Measurements from ENCODE around the gene DENND1B.
"Not testable (repeated sequence)": the region's sequence is repeated elsewhere in the genome, so short reads cannot be mapped to it uniquely, and the experiment has no call there.

Gene DENND1B

DNA sequence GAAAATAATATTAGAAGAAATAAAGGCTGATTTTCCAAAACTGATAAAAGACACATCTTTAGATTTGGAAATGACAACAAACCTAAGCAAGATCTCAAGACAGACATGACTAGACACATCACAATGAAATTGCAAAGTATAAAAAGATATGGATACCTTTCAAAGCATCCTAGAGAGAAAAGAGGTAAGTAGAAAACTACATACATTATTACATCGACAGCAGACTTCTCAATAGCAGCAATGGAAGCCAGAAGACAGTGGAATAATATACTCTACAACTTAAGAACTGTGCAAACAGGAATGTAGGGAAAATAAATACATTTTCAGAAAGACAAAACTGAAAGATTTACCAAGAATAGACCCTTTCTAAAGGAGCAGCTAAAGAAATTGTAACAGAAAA, 50.2 kb downstream of the DENND1B start:
- Histone ChIP-seq H3K27ac (ENCODE audit: low read length) (no peak overlapping the region), H3K4me1 (ENCODE audit: control insufficient read depth, insufficient read depth, low read length) (no peaks in the 10 kb centered on the region), H3K27me3 (ENCODE audit: control insufficient read depth, insufficient read depth, low read length) (no peaks in the 10 kb centered on the region), H3K9me3 (ENCODE audit: control insufficient read depth, insufficient read depth, low read length) (no peaks in the 10 kb centered on the region; the same call in 1 of the 2 replicates), H3K4me3 (ENCODE audit: low read length) (no peak overlapping the region), H3K36me3 (ENCODE audit: control insufficient read depth, insufficient read depth, low read length) (no peaks in the 10 kb centered on the region)
- WGBS (ENCODE audit: insufficient coverage, insufficient read length): no CpG with 5 or more reads among the region's 1 CpG
- DNase-seq (ENCODE audit: low read depth, low spot score): peak; percentile 4

- Histone ChIP-seq H3K9me3 (ENCODE audit: control insufficient read depth, insufficient read depth, low read length) (no peaks in the 10 kb centered on the region), H3K36me3 (ENCODE audit: control insufficient read depth, insufficient read depth, low read length) (no peaks in the 10 kb centered on the region), H3K4me3 (ENCODE audit: low read length) (no peak overlapping the region), H3K27ac (ENCODE audit: low read length) (no peak overlapping the region), H3K4me1 (ENCODE audit: control insufficient read depth, insufficient read depth, low read length) (no peaks in the 10 kb centered on the region), H3K27me3 (ENCODE audit: control insufficient read depth, insufficient read depth, low read length) (no peaks in the 10 kb centered on the region)
- DNase-seq (ENCODE audit: low read depth, low spot score): no peak
- no CpG with 5 or more reads among the region's 1 CpG for WGBS (ENCODE audit: insufficient coverage, insufficient read length)
Observed at GRCh38 chr1:197715806-197716205, 59.5 kb downstream of the DENND1B start.

DNA sequence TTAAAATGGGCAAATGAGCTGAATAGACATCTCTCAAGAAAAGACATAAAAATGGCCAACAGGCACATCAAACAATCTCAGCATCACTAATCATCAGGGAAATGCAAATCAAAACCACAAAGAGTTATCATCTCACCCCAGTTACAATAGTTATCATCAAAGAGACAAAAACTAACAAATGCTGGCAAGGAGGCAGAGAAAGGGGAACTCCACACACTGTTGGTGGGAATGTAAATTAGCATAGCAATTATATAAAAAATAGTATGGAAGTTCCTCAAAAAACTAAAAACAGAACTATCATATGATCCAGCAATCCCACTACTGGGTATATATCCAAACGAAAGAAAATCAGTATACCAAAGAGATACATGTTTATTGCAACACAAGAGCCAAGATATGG, 68.7 kb downstream of the DENND1B start:
- no peaks in the 10 kb centered on the region for H3K27me3 ChIP-seq (ENCODE audit: control insufficient read depth, insufficient read depth, low read length)
- no CpG with 5 or more reads among the region's 1 CpG for WGBS (ENCODE audit: insufficient coverage, insufficient read length)
- no peak overlapping the region for H3K27ac ChIP-seq (ENCODE audit: low read length)
- no peaks in the 10 kb centered on the region for H3K9me3 ChIP-seq (ENCODE audit: control insufficient read depth, insufficient read depth, low read length)
- H3K4me3 ChIP-seq (ENCODE audit: low read length): no peak overlapping the region
- H3K36me3 ChIP-seq (ENCODE audit: control insufficient read depth, insufficient read depth, low read length): no peaks in the 10 kb centered on the region
- DNase-seq (ENCODE audit: low read depth, low spot score): no peak
- no peaks in the 10 kb centered on the region for H3K4me1 ChIP-seq (ENCODE audit: control insufficient read depth, insufficient read depth, low read length)

- Histone ChIP-seq H3K27ac (ENCODE audit: low read length) (no peak overlapping the region), H3K36me3 (ENCODE audit: control insufficient read depth, insufficient read depth, low read length) (no peaks in the 10 kb centered on the region), H3K9me3 (ENCODE audit: control insufficient read depth, insufficient read depth, low read length) (no peaks in the 10 kb centered on the region), H3K27me3 (ENCODE audit: control insufficient read depth, insufficient read depth, low read length) (no peaks in the 10 kb centered on the region), H3K4me3 (ENCODE audit: low read length) (no peak overlapping the region), H3K4me1 (ENCODE audit: control insufficient read depth, insufficient read depth, low read length) (no peaks in the 10 kb centered on the region)
- DNase-seq (ENCODE audit: low read depth, low spot score): no peak
- no CpG with 5 or more reads among the region's 3 CpGs for whole genome bisulfite sequencing (ENCODE audit: insufficient coverage, insufficient read length)
Observed at GRCh38 chr1:197705941-197706340, 69.3 kb downstream of the DENND1B start.

- not testable (repeated sequence) for H3K4me3 ChIP-seq (ENCODE audit: low read length); H3K27me3 ChIP-seq (ENCODE audit: control insufficient read depth, insufficient read depth, low read length); H3K36me3 ChIP-seq (ENCODE audit: control insufficient read depth, insufficient read depth, low read length); DNase-seq (ENCODE audit: low read depth, low spot score); H3K27ac ChIP-seq (ENCODE audit: low read length); H3K9me3 ChIP-seq (ENCODE audit: control insufficient read depth, insufficient read depth, low read length); H3K4me1 ChIP-seq (ENCODE audit: control insufficient read depth, insufficient read depth, low read length)
- no CpG with 5 or more reads among the region's 4 CpGs for WGBS (ENCODE audit: insufficient coverage, insufficient read length)
Observed at GRCh38 chr1:197700688-197701087, 74.6 kb downstream of the DENND1B start.

- Histone ChIP-seq H3K4me1 (ENCODE audit: control insufficient read depth, insufficient read depth, low read length) (no peaks in the 10 kb centered on the region), H3K4me3 (ENCODE audit: low read length) (no peak overlapping the region), H3K27ac (ENCODE audit: low read length) (no peak overlapping the region), H3K36me3 (ENCODE audit: control insufficient read depth, insufficient read depth, low read length) (no peaks in the 10 kb centered on the region), H3K9me3 (ENCODE audit: control insufficient read depth, insufficient read depth, low read length) (no peaks in the 10 kb centered on the region), H3K27me3 (ENCODE audit: control insufficient read depth, insufficient read depth, low read length) (no peaks in the 10 kb centered on the region)
- no peak for DNase-seq (ENCODE audit: low read depth, low spot score)
- no CpG with 5 or more reads among the region's 2 CpGs for WGBS (ENCODE audit: insufficient coverage, insufficient read length)
Observed at GRCh38 chr1:197696372-197696771, 78.9 kb downstream of the DENND1B start.

GRCh38 chr1:197695961-197696360, 79.3 kb downstream of the DENND1B start:
- Histone ChIP-seq H3K4me3 (ENCODE audit: low read length) (no peak overlapping the region), H3K4me1 (ENCODE audit: control insufficient read depth, insufficient read depth, low read length) (no peaks in the 10 kb centered on the region), H3K9me3 (ENCODE audit: control insufficient read depth, insufficient read depth, low read length) (no peaks in the 10 kb centered on the region), H3K27me3 (ENCODE audit: control insufficient read depth, insufficient read depth, low read length) (no peaks in the 10 kb centered on the region), H3K27ac (ENCODE audit: low read length) (no peak overlapping the region), H3K36me3 (ENCODE audit: control insufficient read depth, insufficient read depth, low read length) (no peaks in the 10 kb centered on the region)
- no peak for DNase-seq (ENCODE audit: low read depth, low spot score)

GRCh38 chr1:197692965-197693364, 82.3 kb downstream of the DENND1B start:
- Histone ChIP-seq H3K36me3 (ENCODE audit: control insufficient read depth, insufficient read depth, low read length) (no peaks in the 10 kb centered on the region), H3K9me3 (ENCODE audit: control insufficient read depth, insufficient read depth, low read length) (no peaks in the 10 kb centered on the region), H3K4me1 (ENCODE audit: control insufficient read depth, insufficient read depth, low read length) (no peaks in the 10 kb centered on the region), H3K27me3 (ENCODE audit: control insufficient read depth, insufficient read depth, low read length) (no peaks in the 10 kb centered on the region), H3K27ac (ENCODE audit: low read length) (no peak overlapping the region), H3K4me3 (ENCODE audit: low read length) (no peak overlapping the region)
- no peak for DNase-seq (ENCODE audit: low read depth, low spot score)

- H3K36me3 ChIP-seq (ENCODE audit: control insufficient read depth, insufficient read depth, low read length): no peaks in the 10 kb centered on the region
- no peak for DNase-seq (ENCODE audit: low read depth, low spot score)
- no peaks in the 10 kb centered on the region for H3K4me1 ChIP-seq (ENCODE audit: control insufficient read depth, insufficient read depth, low read length)
- no peak overlapping the region for H3K27ac ChIP-seq (ENCODE audit: low read length)
- H3K27me3 ChIP-seq (ENCODE audit: control insufficient read depth, insufficient read depth, low read length): no peaks in the 10 kb centered on the region
- H3K4me3 ChIP-seq (ENCODE audit: low read length): no peak overlapping the region
- no CpG with 5 or more reads among the region's 1 CpG for WGBS (ENCODE audit: insufficient coverage, insufficient read length)
- no peaks in the 10 kb centered on the region for H3K9me3 ChIP-seq (ENCODE audit: control insufficient read depth, insufficient read depth, low read length)
Observed at GRCh38 chr1:197691816-197692215, 83.5 kb downstream of the DENND1B start.

DNA sequence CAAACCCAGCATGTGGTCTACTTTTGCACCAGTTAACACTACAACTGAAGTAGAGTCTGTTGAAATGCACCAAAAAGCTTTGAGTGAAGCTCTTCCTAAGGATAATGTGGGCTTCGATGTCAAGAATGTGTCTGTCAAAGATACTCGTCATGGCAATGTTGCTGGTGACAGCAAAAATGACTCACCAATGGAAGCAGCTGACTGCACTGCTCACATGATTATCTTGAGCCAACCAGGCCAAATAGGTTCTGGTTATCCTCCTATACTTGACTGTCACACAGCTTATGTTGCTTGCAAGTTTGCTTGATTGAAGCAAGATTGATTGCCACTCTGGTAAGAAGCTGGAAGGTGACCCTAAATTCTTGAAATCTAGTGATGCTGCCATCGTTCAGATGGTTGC, 85.2 kb downstream of the DENND1B start:
- no peak for DNase-seq (ENCODE audit: low read depth, low spot score)
- WGBS (ENCODE audit: insufficient coverage, insufficient read length): no CpG with 5 or more reads among the region's 3 CpGs
- no peaks in the 10 kb centered on the region for H3K27me3 ChIP-seq (ENCODE audit: control insufficient read depth, insufficient read depth, low read length)
- H3K4me1 ChIP-seq (ENCODE audit: control insufficient read depth, insufficient read depth, low read length): no peaks in the 10 kb centered on the region
- no peak overlapping the region for H3K4me3 ChIP-seq (ENCODE audit: low read length)
- H3K36me3 ChIP-seq (ENCODE audit: control insufficient read depth, insufficient read depth, low read length): no peaks in the 10 kb centered on the region
- no peak overlapping the region for H3K27ac ChIP-seq (ENCODE audit: low read length)
- H3K9me3 ChIP-seq (ENCODE audit: control insufficient read depth, insufficient read depth, low read length): no peaks in the 10 kb centered on the region

- no peak for DNase-seq (ENCODE audit: low read depth, low spot score)
- Histone ChIP-seq H3K27me3 (ENCODE audit: control insufficient read depth, insufficient read depth, low read length) (no peaks in the 10 kb centered on the region), H3K36me3 (ENCODE audit: control insufficient read depth, insufficient read depth, low read length) (no peaks in the 10 kb centered on the region), H3K9me3 (ENCODE audit: control insufficient read depth, insufficient read depth, low read length) (no peaks in the 10 kb centered on the region), H3K4me3 (ENCODE audit: low read length) (no peak overlapping the region), H3K4me1 (ENCODE audit: control insufficient read depth, insufficient read depth, low read length) (no peaks in the 10 kb centered on the region), H3K27ac (ENCODE audit: low read length) (no peak overlapping the region)
- WGBS (ENCODE audit: insufficient coverage, insufficient read length): no CpG with 5 or more reads among the region's 1 CpG
Observed at GRCh38 chr1:197688233-197688632, 87.0 kb downstream of the DENND1B start.
